ENCODE data around the gene RANBP2.
"Not testable (repeated sequence)": the region's sequence is repeated elsewhere in the genome, so short reads cannot be mapped to it uniquely, and the experiment has no call there.

RANBP2 gene

GRCh38 chr2:108719149-108720044 lies at the start of gene RANBP2:
Gene RANBP2, plus strand, starts transcription at chr2:108719482. Its CDS starts 125 bp downstream, at chr2:108719607.
- H3K4me3 ChIP-seq (ENCODE audit: low read depth, low read length): peak within 1 kb of the TSS; percentile 78
- TF ChIP-seq, protein P1, sequence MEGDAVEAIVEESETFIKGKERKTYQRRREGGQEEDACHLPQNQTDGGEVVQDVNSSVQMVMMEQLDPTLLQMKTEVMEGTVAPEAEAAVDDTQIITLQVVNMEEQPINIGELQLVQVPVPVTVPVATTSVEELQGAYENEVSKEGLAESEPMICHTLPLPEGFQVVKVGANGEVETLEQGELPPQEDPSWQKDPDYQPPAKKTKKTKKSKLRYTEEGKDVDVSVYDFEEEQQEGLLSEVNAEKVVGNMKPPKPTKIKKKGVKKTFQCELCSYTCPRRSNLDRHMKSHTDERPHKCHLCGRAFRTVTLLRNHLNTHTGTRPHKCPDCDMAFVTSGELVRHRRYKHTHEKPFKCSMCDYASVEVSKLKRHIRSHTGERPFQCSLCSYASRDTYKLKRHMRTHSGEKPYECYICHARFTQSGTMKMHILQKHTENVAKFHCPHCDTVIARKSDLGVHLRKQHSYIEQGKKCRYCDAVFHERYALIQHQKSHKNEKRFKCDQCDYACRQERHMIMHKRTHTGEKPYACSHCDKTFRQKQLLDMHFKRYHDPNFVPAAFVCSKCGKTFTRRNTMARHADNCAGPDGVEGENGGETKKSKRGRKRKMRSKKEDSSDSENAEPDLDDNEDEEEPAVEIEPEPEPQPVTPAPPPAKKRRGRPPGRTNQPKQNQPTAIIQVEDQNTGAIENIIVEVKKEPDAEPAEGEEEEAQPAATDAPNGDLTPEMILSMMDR (IDR thresholded peaks at IDR 0.05; ENCODE audit: low read depth, low read length): no peak

GRCh38 chr2:108670282-108670681 lies 49.0 kb upstream of the RANBP2 start:
- not testable (repeated sequence) for H3K4me3 ChIP-seq (ENCODE audit: low read depth, low read length)

DNA sequence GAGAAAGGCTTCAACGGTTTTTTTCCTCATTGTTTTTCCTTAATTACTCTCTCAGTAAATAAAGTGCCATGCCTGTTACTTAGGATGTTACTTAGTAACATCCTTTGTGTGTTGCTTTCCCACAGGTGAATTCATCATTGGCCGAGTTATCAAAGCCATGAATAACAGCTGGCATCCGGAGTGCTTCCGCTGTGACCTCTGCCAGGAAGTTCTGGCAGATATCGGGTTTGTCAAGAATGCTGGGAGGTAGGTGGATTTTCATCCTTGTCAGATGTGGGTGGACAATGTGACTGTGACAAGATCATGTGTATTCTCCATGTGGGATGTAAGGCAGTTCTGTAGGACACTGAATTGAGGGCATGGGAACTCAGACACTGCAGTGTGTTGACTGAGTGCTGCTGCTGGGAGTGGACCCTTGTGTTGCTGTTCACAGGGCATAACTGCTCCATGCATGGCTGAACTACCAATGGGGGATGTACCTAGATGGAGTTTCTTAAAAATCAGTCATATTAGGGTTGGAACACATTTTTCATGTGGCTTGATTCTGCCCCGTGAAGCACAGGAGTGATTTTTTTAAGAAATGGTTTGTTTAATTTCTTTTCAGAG lies 47.0 kb upstream of the RANBP2 start:
- H3K4me3 ChIP-seq (ENCODE audit: low read depth, low read length): not testable (repeated sequence)

DNA sequence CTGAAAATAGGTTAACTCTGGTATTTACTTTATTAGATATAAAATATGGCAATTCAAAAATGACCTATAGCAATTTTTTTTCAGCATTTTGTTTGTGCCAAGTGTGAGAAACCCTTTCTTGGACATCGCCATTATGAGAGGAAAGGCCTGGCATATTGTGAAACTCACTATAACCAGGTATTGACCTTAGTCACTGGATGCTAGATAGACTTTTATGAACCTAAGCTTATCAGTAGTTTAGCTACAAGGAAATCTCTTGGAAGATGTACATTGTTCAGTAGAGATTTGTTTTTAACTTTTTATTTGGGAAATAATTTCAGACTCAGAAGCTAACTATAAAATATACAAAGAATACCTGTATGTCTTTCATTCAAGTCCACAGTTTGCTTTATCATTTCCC lies 42.8 kb upstream of the RANBP2 start:
- not testable (repeated sequence) for H3K4me3 ChIP-seq (ENCODE audit: low read depth, low read length)

DNA sequence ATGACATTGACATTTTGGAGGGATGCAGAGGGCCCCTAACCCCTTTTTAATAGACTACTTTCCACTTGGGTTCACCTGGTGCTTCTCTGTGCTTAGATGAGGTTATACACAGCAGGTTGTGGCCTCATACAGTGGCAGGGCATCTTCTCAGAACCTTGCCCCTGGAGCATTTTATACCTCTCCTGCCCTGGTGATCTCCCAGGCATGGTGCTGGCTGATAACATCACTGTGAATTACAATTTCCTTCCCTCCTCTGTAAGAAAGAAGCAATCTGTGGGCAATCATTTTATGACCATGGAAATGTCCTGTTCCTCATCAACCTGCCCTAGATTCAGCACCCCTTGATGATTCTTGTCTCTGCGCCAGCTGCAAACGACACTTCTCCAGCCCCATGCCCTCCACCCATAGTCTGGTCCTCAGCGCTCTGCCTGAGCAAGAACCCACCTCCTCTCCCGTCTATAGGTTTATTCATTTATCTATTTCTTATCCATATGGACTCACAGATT lies 42.0 kb upstream of the RANBP2 start:
- not testable (repeated sequence) for H3K4me3 ChIP-seq (ENCODE audit: low read depth, low read length)

DNA sequence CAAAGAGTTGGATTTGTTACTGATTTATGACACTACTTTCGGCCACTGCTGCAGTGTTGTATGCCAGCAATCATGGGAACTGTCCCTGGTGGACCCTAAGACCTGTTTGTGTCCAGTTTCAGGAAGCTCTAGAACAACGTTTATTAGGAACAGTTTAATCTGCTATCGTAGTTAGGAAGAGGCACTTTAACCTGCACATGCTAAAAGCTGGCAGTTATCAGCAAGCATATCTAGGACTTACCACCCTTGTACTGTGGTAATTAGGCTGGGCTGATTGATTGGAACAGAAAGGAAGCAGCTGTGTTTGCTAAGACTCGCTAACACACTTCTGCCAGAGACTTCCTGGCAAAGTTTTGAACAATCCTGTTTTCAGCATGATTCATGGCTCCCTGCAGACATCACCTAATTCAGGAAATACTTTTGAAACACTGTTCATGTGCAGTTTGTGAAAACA lies 41.1 kb upstream of the RANBP2 start:
- H3K4me3 ChIP-seq (ENCODE audit: low read depth, low read length): not testable (repeated sequence)

- not testable (repeated sequence) for H3K4me3 ChIP-seq (ENCODE audit: low read depth, low read length)
These were observed 38.5 kb upstream of the RANBP2 start for GRCh38 chr2:108680805-108681204.

DNA sequence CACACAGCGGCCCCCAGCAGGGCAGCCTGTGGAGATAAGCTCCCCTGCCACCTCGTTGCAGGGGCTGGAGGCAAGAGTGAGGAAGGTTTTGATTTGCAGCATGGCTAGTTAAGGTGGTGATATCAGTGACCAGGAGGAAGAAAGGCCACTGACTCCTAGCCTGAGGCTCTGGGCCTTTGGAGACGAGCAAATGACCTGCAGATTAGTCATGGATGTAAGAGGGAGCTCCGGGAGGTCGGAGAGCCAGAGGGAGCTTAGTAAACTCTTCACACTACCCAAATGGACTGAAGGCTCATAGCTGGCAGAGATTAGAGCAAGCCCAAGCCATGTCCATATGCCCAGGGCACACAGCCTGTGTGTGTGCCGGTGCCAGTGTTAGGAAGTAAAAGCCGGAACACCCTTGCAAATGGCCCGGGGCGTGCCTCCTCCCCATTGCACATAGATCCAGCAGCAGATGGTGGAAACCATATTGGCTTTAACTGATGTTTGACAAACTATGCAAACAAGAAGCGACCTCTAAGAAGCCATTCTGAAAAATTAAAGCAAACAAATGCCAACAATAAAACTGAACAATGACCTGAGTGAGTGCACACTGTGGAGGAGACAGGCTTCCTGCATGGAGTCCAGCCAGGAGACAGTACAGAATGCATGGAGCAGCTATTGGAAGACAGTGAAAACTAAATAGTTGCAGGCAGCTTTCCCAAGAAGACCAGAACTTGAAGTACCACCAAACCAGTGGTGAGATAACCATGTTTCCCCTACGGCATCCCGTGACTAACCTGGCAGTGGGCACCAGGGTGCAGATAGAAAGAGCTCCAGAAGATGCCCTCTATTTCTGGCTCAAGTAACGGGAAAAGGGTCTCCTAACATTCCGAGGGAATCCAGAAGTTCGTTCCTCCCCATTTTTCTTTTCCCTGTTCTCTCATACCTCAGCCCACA lies 30.2 kb upstream of the RANBP2 start:
- H3K4me3 ChIP-seq (ENCODE audit: low read depth, low read length): not testable (repeated sequence)

GRCh38 chr2:108690001-108690400 lies 29.3 kb upstream of the RANBP2 start:
- not testable (repeated sequence) for H3K4me3 ChIP-seq (ENCODE audit: low read depth, low read length)

GRCh38 chr2:108691447-108691846 lies 27.8 kb upstream of the RANBP2 start:
- H3K4me3 ChIP-seq (ENCODE audit: low read depth, low read length): no peak overlapping the region
- TF ChIP-seq, protein P1 (IDR thresholded peaks at IDR 0.05; ENCODE audit: low read depth, low read length): no peak

DNA sequence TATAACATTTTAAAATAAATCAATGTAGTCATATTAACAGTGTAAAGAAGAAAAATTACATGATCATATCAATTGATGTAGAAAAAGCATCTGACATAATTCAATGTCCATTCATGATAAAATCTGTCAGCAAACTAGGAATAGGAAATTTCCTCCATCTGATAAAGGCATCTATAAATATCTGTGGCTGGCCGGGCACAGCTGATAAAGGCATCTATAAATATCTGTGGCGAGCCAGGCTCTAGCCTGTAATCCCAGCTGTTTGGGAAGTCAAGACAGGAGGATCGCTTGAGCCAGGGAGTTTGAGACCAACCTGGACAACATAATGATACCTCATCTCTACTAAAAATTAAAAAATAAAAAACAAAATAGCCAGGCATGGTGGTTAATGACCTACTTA lies 18.1 kb upstream of the RANBP2 start:
- no peak overlapping the region for H3K4me3 ChIP-seq (ENCODE audit: low read depth, low read length)
- TF ChIP-seq, protein P1 (IDR thresholded peaks at IDR 0.05; ENCODE audit: low read depth, low read length): no peak

Data from WI38 (cell line).